ENCODE results near the gene VIT. TPM values are rescaled to one million over a fixed set of nuclear protein-coding genes. Genes with fewer than 3 reads are reported as not detected.
"Not testable (repeated sequence)": the region's sequence is repeated elsewhere in the genome, so short reads cannot be mapped to it uniquely, and the experiment has no call there.

Gene VIT
- total and polyA plus RNA-seq, 2 experiments from 2014 or later: not detected

DNA sequence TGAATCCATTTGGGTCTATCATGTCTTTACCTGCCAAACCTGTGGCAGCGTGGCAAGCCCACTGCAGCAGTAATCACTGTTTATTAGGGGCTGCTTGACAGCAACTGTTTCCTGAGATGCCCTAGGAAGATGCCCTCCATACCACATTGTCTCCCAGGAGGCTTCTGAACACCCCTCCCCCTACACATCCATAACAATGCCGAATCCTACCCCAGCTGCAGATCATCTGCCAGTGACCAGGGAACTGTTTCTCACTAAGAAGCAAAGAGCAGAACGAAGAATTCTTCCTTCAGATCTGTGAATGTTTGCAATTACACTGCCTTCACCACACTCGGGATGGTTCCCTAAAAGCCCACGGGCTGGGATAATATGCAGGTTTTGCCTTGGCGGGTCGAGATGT is 127.8 kb downstream of the VIT start:
- H3K79me2 ChIP-seq (replicated peaks; ENCODE audit: insufficient read depth): no peaks in the 10 kb centered on the region
- H3K36me3 ChIP-seq (ENCODE audit: insufficient read depth): no peaks in the 10 kb centered on the region
- Mint-ChIP-seq H3K4me3 (peak overlapping the region; percentile 9; the same call in 1 of the 3 replicates), H3K9me3 (no peaks in the 10 kb centered on the region), H3K27ac (peak overlapping the region; percentile 64), H3K27me3 (ENCODE audit: insufficient read depth, low read depth, poor library complexity) (no peaks in the 10 kb centered on the region), H3K4me1 (peaks cover 12% of the 10 kb centered on the region), H3K36me3 (ENCODE audit: low read depth) (no peaks in the 10 kb centered on the region)
- TF ChIP-seq, protein P1, sequence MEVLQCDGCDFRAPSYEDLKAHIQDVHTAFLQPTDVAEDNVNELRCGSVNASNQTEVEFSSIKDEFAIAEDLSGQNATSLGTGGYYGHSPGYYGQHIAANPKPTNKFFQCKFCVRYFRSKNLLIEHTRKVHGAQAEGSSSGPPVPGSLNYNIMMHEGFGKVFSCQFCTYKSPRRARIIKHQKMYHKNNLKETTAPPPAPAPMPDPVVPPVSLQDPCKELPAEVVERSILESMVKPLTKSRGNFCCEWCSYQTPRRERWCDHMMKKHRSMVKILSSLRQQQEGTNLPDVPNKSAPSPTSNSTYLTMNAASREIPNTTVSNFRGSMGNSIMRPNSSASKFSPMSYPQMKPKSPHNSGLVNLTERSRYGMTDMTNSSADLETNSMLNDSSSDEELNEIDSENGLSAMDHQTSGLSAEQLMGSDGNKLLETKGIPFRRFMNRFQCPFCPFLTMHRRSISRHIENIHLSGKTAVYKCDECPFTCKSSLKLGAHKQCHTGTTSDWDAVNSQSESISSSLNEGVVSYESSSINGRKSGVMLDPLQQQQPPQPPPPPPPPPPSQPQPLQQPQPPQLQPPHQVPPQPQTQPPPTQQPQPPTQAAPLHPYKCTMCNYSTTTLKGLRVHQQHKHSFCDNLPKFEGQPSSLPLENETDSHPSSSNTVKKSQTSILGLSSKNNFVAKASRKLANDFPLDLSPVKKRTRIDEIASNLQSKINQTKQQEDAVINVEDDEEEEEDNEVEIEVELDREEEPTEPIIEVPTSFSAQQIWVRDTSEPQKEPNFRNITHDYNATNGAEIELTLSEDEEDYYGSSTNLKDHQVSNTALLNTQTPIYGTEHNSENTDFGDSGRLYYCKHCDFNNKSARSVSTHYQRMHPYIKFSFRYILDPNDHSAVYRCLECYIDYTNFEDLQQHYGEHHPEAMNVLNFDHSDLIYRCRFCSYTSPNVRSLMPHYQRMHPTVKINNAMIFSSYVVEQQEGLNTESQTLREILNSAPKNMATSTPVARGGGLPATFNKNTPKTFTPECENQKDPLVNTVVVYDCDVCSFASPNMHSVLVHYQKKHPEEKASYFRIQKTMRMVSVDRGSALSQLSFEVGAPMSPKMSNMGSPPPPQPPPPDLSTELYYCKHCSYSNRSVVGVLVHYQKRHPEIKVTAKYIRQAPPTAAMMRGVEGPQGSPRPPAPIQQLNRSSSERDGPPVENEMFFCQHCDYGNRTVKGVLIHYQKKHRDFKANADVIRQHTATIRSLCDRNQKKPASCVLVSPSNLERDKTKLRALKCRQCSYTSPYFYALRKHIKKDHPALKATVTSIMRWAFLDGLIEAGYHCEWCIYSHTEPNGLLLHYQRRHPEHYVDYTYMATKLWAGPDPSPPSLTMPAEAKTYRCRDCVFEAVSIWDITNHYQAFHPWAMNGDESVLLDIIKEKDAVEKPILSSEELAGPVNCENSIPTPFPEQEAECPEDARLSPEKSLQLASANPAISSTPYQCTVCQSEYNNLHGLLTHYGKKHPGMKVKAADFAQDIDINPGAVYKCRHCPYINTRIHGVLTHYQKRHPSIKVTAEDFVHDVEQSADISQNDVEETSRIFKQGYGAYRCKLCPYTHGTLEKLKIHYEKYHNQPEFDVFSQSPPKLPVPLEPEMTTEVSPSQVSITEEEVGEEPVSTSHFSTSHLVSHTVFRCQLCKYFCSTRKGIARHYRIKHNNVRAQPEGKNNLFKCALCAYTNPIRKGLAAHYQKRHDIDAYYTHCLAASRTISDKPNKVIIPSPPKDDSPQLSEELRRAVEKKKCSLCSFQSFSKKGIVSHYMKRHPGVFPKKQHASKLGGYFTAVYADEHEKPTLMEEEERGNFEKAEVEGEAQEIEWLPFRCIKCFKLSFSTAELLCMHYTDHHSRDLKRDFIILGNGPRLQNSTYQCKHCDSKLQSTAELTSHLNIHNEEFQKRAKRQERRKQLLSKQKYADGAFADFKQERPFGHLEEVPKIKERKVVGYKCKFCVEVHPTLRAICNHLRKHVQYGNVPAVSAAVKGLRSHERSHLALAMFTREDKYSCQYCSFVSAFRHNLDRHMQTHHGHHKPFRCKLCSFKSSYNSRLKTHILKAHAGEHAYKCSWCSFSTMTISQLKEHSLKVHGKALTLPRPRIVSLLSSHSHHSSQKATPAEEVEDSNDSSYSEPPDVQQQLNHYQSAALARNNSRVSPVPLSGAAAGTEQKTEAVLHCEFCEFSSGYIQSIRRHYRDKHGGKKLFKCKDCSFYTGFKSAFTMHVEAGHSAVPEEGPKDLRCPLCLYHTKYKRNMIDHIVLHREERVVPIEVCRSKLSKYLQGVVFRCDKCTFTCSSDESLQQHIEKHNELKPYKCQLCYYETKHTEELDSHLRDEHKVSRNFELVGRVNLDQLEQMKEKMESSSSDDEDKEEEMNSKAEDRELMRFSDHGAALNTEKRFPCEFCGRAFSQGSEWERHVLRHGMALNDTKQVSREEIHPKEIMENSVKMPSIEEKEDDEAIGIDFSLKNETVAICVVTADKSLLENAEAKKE (CRISPR knock-in tag; IDR thresholded peaks at IDR 0.05): 0 out of 2 replicates have a peak, but pooled peaks have one; percentile 49
- TF ChIP-seq, protein P2, sequence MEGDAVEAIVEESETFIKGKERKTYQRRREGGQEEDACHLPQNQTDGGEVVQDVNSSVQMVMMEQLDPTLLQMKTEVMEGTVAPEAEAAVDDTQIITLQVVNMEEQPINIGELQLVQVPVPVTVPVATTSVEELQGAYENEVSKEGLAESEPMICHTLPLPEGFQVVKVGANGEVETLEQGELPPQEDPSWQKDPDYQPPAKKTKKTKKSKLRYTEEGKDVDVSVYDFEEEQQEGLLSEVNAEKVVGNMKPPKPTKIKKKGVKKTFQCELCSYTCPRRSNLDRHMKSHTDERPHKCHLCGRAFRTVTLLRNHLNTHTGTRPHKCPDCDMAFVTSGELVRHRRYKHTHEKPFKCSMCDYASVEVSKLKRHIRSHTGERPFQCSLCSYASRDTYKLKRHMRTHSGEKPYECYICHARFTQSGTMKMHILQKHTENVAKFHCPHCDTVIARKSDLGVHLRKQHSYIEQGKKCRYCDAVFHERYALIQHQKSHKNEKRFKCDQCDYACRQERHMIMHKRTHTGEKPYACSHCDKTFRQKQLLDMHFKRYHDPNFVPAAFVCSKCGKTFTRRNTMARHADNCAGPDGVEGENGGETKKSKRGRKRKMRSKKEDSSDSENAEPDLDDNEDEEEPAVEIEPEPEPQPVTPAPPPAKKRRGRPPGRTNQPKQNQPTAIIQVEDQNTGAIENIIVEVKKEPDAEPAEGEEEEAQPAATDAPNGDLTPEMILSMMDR (conservative IDR thresholded peaks at IDR 0.05; ENCODE audit: low read depth in 2 of 2): no peak
- peak overlapping the region; percentile 72; the same call in 1 of the 2 replicates for H3K27ac ChIP-seq (ENCODE audit: low read depth)
- peaks cover 15% of the 10 kb centered on the region for H3K4me1 ChIP-seq (ENCODE audit: insufficient read depth)
- H3F3A ChIP-seq (replicated peaks; ENCODE audit: low read depth): peaks cover 3% of the 10 kb centered on the region; the same call in 1 of the 2 replicates
- peak; percentile 94 for ATAC-seq
- peaks cover 10% of the 10 kb centered on the region; the same call in 1 of the 2 replicates for H3K9me2 ChIP-seq (ENCODE audit: insufficient read depth)
- peak overlapping the region; percentile 73 for H2AFZ ChIP-seq
- H4K20me1 ChIP-seq (replicated peaks; ENCODE audit: insufficient read depth): no peaks in the 10 kb centered on the region
- H3K4me3 ChIP-seq: no peak overlapping the region; the same call in 1 of the 2 replicates
- peak overlapping the region; percentile 64 for H3K4me2 ChIP-seq
- peak; percentile 73 for DNase-seq (ENCODE audit: low spot score)
- H3K27me3 ChIP-seq (ENCODE audit: insufficient read depth): no peaks in the 10 kb centered on the region

DNA sequence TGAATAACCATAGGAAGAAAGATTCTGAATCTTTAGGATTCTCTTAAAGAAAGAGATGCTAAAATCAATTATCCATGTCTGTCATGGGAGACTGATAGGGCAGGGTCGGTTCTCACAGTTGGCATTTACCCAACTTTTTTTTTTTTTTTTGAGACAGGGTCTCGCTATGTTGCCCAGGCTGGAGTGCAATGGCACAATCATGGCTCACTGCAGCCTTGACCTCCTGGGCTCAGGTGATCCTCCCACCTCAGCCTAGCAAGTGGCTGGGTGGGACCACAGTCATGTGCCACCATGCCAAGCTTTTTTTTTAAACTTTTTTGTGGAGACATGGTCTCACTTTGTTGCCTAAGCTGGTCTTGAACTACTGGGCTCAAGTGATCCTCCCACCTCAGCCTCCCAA is 128.2 kb downstream of the VIT start:
- not testable (repeated sequence) for H3K27me3 Mint-ChIP-seq (ENCODE audit: insufficient read depth, low read depth, poor library complexity); DNase-seq (ENCODE audit: low spot score); H3K36me3 Mint-ChIP-seq (ENCODE audit: low read depth); H3K36me3 ChIP-seq (ENCODE audit: insufficient read depth); H3K9me2 ChIP-seq (ENCODE audit: insufficient read depth); H3K79me2 ChIP-seq (replicated peaks; ENCODE audit: insufficient read depth); H3K9me3 Mint-ChIP-seq; H3K27me3 ChIP-seq (ENCODE audit: insufficient read depth); H3K4me3 ChIP-seq; ATAC-seq; H3F3A ChIP-seq (replicated peaks; ENCODE audit: low read depth); H4K20me1 ChIP-seq (replicated peaks; ENCODE audit: insufficient read depth)
- Mint-ChIP-seq H3K27ac (peak overlapping the region; percentile 64), H3K4me3 (peak overlapping the region; percentile 9; the same call in 1 of the 3 replicates), H3K4me1 (peaks cover 12% of the 10 kb centered on the region)
- peak overlapping the region; percentile 72 for H3K27ac ChIP-seq (ENCODE audit: low read depth)
- peak overlapping the region; percentile 64 for H3K4me2 ChIP-seq
- peak overlapping the region; percentile 73; the same call in 1 of the 2 replicates for H2AFZ ChIP-seq
- peaks cover 15% of the 10 kb centered on the region for H3K4me1 ChIP-seq (ENCODE audit: insufficient read depth)

Data from GM23338 (cell line).